RWPE2 (cell line): ENCODE results near the gene FXN.
"Not testable (repeated sequence)": the region's sequence is repeated elsewhere in the genome, so short reads cannot be mapped to it uniquely, and the experiment has no call there.

ENCODE experiments used
- ATAC-seq: fragments of 200-7000 bp; cut with Tn5 transposase; 3 replicates; pipeline ENCODE4 v1.9.1; 2021; ENCODE audit warnings: low read depth
- DNase-seq: peaks from one replicate; pipeline ENCODE4 v3.0.0-alpha.2; 2020; ENCODE audit warnings: low spot score
- H3K27ac ChIP-seq: fragments of 450-650 bp; 2 replicates; pipeline ENCODE4 v1.5.1; 2017; ENCODE audit warnings: mild to moderate bottlenecking; ENCODE audit not compliant: poor library complexity, severe bottlenecking
- H3K27me3 ChIP-seq: fragments of 250-450 bp; sonication (Bioruptor Pico); 2 replicates; pipeline ENCODE4 v1.5.1; 2021; ENCODE audit warnings: mild to moderate bottlenecking, moderate library complexity; ENCODE audit not compliant: insufficient read depth, poor library complexity, severe bottlenecking
- H3K36me3 ChIP-seq: fragments of 250-450 bp; sonication (Bioruptor Pico); 2 replicates; pipeline ENCODE4 v1.5.1; 2020; ENCODE audit warnings: low read depth, mild to moderate bottlenecking, moderate library complexity
- H3K4me1 ChIP-seq: fragments of 250-450 bp; sonication (Bioruptor Pico); 2 replicates; pipeline ENCODE4 v1.5.1; 2021; ENCODE audit warnings: mild to moderate bottlenecking, moderate library complexity; ENCODE audit not compliant: insufficient read depth, poor library complexity, severe bottlenecking
- H3K4me3 ChIP-seq: fragments of 250-450 bp; sonication (Bioruptor Pico); 2 replicates; pipeline ENCODE4 v1.5.1; 2021; ENCODE audit warnings: mild to moderate bottlenecking, moderate library complexity; ENCODE audit not compliant: severe bottlenecking
- H3K9me3 ChIP-seq: fragments of 250-450 bp; sonication (Bioruptor Pico); 2 replicates; pipeline ENCODE4 v1.5.1; 2021; ENCODE audit warnings: mild to moderate bottlenecking, moderate library complexity; ENCODE audit not compliant: severe bottlenecking
- CTCF ChIP-seq: fragments of 450-650 bp; IDR thresholded peaks from one replicate; pipeline ENCODE4 v1.5.1; 2017; ENCODE audit warnings: mild to moderate bottlenecking, moderate library complexity; ENCODE audit not compliant: poor library complexity, severe bottlenecking

Gene FXN

GRCh38 chr9:69049094-69049493 lies 13.5 kb downstream of the FXN start:
- TF ChIP-seq CTCF: no peak
- DNase-seq: no peak
- Histone ChIP-seq H3K27me3 (no peaks in the 10 kb centered on the region), H3K27ac (no peak overlapping the region), H3K9me3 (no peaks in the 10 kb centered on the region), H3K4me1 (no peaks in the 10 kb centered on the region), H3K4me3 (no peak overlapping the region), H3K36me3 (peaks cover 25% of the 10 kb centered on the region)
- no peak for ATAC-seq

GRCh38 chr9:69050936-69051335 lies 15.4 kb downstream of the FXN start:
- not testable (repeated sequence) for DNase-seq, H3K9me3 ChIP-seq, ATAC-seq, H3K4me1 ChIP-seq, H3K27me3 ChIP-seq, H3K4me3 ChIP-seq, H3K27ac ChIP-seq
- peaks cover 25% of the 10 kb centered on the region for H3K36me3 ChIP-seq

GRCh38 chr9:69054989-69055388 lies 19.4 kb downstream of the FXN start:
- H3K27ac ChIP-seq: no peak overlapping the region
- no peak for DNase-seq
- ATAC-seq: no peak
- H3K4me1 ChIP-seq: no peaks in the 10 kb centered on the region
- H3K9me3 ChIP-seq: no peaks in the 10 kb centered on the region
- peaks cover 16% of the 10 kb centered on the region for H3K36me3 ChIP-seq
- no peak overlapping the region for H3K4me3 ChIP-seq
- TF ChIP-seq CTCF: no peak
- H3K27me3 ChIP-seq: no peaks in the 10 kb centered on the region

GRCh38 chr9:69056191-69056815 lies 20.8 kb downstream of the FXN start:
- Histone ChIP-seq H3K27me3 (no peaks in the 10 kb centered on the region), H3K27ac (no peak overlapping the region), H3K4me1 (no peaks in the 10 kb centered on the region), H3K4me3 (no peak overlapping the region), H3K9me3 (no peaks in the 10 kb centered on the region), H3K36me3 (peaks cover 15% of the 10 kb centered on the region)
- ATAC-seq (no peak), DNase-seq (no peak)
- no peak for TF ChIP-seq CTCF

- no peak overlapping the region for H3K27ac ChIP-seq
- no peaks in the 10 kb centered on the region for H3K4me1 ChIP-seq
- no peak for TF ChIP-seq CTCF
- DNase-seq (no peak), ATAC-seq (no peak)
- H3K27me3 ChIP-seq: no peaks in the 10 kb centered on the region
- no peak overlapping the region for H3K4me3 ChIP-seq
- H3K36me3 ChIP-seq: peaks cover 15% of the 10 kb centered on the region
- H3K9me3 ChIP-seq: no peaks in the 10 kb centered on the region
Measured at GRCh38 chr9:69058101-69058500, 22.5 kb downstream of the FXN start.
